Activated CD4-positive, alpha-beta T cell treated with anti-CD3 and anti-CD28 coated beads, Interleukin-2, Interleukin-4, amounts not matched to agents 100 ng/mL and 50 ng/mL, durations not matched to agents 16 hours and 8 hours (primary cell): ENCODE measurements around the gene ST3GAL5.
"Not testable (repeated sequence)": the region's sequence is repeated elsewhere in the genome, so short reads cannot be mapped to it uniquely, and the experiment has no call there.

Experiments
- DNase-seq: peaks from one replicate; pipeline ENCODE4 v3.0.0-alpha.2; 2020; ENCODE audit warnings: low spot score

The ST3GAL5 gene

DNA sequence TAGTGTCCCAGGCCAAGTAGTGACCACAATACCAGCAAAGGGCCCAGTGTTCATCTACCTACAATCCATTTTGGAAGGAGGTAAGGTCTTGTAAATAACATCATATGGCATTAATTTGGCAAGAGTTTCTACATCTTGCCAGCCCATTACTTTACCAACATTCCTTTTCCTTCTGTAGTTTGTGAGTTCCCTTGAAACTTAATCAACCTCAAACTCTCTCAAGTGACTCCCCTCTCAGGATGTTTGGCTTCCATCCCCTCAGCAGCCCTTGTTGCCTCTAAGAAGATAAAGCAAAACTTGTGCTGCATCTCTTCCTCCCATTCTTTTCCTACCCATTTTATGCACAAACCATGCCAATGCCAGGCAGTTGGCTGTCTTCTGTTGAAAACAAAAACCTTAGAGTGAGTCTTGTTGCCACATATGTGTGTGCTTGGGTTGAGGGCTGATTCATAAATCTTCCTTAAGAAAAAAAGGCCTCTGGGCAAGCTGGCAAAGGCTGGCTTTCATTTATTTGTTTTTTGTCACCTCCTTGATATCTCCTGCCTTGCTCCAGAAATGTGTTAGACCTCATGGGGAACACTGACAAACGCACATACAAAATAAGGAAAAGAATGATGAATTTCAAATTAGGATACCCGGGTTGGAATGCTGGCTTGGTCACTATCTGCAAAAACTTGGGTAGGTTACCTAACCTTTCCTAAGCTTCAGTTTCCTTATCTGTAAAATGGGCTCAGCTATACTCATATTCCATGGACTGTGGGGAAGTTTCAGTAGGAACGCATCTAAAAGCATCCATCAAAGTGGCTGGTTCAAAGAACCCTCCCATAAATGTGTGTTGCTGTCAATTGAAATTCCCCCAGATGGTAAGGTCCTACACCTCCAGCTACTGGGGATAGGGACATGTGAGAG lies 29.4 kb upstream of the ST3GAL5 start:
- DNase-seq, result no peak

- DNase-seq, result no peak
Measured at GRCh38 chr2:85915606-85916303, 27.0 kb upstream of the ST3GAL5 start.

- DNase-seq, result no peak
Measured at GRCh38 chr2:85914922-85915321, 26.1 kb upstream of the ST3GAL5 start.

DNA sequence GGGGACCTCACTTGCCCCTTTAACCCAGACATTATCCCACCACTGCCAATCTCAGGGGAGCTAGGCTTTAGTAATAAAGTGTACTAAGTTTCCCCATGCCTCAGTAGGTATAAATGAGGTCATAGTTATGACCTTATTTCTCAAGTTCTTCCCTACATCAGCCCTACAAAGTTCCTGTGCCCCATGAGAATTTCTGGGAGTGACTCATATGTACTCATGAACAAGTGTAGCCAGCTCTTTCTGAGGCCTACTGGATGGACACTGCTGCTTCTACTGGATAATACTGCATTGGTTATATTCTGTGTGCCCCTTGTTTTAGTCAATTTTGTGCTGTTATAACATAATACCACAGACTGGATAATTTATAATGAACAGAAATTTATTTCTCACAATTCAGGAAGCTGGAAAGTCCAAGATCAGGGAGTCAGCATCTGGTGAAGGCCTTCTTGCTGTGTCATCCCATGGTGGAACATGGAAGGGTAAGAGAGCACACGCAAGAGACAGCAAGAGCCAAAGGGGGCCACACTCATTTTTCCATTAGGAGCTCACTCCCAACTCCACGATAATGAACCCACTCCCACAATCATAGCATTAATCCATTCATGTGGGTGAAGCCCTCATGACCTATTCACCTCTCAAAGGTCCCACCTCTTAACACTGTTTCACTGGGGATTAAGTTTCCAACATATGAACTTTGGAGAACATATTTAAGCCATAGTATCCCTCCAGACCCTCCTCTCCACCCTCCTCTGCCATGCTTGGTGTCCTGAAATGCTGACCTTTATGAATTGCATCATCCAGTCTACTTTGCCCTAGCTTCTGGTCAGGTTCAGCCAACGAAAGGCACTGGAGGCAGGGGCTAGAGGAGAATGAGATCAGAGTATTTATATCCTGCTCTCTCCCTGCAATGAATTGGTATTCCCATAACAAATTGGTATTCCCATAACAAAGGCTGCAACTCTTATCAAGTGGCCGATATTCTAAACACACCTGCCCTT lies 25.4 kb upstream of the ST3GAL5 start:
- no peak for DNase-seq

DNA sequence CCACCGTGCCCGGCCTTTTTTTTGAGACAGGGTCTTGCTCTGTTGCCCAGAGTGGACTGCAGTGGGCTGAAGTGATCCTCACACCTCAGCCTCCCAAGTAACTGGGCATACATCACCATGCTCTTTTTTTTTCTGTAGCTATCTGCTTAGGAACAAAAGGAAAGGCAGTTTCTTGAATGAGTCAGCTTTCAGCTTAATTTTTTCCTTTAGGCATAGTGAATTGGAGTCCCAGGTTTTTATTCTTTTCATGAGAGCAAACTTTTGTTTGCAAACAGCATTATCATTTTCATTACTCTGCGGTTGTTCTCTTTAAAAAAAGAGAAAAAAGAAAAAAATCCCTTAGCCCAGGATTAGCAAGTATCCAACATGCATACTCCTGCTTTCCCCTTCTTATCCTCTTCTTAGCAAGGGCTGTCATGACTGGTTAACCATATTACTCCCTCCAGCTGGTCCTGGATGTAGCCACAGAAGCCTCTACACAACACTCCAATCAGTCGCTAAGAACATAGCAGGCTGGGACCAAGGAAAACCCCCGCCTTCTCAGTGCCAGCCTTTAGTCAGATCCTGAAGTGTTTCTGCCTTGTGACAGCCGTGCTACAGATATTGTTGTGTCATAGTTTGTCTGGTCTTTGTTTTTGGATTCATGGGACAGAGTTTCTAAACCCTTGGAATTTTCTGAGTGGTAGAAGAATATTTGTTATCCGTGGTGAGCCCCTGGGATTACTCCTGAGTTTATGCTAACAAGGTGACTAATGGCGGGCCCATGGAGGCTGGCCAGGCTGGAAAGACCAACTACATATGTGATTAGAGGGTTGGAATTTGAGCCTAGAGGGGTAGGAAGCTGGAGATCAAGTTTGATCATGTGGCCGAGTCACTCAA lies 23.3 kb upstream of the ST3GAL5 start:
- no peak for DNase-seq

DNA sequence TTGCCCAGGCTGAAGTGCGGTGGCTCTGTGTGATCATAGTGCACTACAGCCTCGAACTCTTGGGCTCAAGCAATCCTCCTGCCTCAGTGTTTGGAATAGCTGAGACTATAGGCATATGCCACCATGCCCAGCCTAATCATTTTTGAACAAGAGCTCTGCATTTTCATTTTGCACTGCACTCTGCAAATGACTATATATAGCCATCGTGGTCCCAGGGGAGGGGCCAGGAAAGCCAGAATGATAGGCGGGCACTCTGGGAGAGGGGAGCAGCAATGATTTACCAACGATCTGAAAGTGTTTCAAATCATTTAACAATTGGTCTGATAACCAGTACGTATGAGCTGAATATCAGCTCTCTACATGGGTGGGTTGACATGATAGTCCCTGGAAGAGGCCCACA lies 22.3 kb upstream of the ST3GAL5 start:
- no peak for DNase-seq

DNA sequence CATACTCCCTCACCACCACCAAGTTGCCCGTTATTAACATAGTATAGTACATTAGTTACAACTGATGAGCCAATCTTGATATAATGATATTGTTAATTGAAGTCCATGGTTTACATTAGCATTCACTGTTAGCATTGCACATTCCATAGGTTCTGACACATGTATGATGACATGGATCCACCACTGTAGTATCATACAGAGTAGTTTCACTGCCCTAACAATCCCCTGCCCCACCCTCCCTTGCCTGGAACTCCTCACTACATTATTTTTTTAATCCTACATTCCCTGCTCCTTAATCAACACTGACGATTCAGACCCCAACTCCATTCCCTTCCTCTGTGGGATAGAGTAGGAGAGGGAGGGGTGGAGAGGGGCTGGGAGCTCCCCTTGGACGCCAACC lies 20.2 kb upstream of the ST3GAL5 start:
- no peak for DNase-seq

DNA sequence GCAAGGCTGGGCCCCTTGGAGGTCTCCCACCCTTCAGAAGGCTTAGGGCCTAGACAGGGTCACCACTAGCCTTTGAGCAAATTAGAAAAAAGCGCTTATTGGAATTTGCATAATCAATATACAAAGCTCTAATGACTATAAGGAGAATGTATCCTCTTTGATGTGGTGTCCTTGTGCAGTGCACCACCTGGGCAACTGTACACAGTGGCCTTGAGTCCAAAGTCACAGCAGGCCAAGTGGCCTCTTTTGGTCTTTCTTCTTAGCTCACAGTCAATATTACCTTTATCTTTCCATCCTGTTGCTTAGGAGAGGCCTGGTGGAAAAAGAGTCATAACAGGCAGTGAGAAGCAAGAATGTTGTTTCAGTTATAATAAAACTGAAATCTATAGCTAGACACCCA lies 19.7 kb upstream of the ST3GAL5 start:
- DNase-seq, result no peak

- no peak for DNase-seq
Measured at GRCh38 chr2:85907671-85908157, 18.9 kb upstream of the ST3GAL5 start.

GRCh38 chr2:85906748-85907147 lies 18.0 kb upstream of the ST3GAL5 start:
- no peak for DNase-seq

GRCh38 chr2:85905891-85906290 lies 17.1 kb upstream of the ST3GAL5 start:
- DNase-seq, result no peak

- DNase-seq, result no peak
Measured at GRCh38 chr2:85905187-85905666, 16.4 kb upstream of the ST3GAL5 start.

- no peak for DNase-seq
Measured at GRCh38 chr2:85903849-85904248, 15.1 kb upstream of the ST3GAL5 start.

GRCh38 chr2:85902496-85902895 lies 13.7 kb upstream of the ST3GAL5 start:
- no peak for DNase-seq

DNA sequence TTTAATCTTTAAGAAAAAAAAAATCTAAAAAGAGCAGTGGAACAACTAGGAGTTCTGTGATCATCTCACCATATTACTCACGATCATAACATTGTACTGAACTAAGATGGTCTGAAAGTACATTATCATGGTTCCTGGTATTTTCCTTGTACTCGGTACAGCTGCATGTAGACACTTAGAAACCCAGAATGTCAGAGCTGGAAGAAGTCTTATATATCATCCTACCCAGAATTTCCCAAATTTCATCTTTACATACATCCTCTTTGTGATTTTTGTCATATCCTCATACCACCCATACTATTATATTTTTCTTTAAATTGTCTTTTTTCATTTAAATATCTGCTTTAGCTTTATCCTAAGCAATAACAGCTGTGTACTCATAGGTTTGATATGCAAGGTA lies 12.4 kb upstream of the ST3GAL5 start:
- DNase-seq, result no peak

DNA sequence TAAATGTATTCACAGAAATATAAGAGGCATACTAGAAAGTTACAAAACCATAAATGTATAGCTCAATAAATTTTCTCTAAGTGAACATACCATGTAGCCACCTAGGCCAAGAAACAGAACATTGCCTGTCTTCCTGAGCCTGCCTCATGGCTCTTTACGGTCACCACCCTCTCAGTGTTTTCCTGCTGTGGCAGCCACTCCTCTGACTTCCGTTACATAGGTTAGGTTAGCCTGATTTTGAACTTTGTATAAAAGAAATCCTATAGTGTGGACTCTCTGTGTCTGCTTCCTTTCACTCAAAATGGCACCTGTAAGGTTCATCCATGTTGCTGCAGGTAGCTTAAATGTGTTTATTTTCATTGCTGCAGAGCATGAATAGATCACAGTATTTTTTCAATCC lies 11.6 kb upstream of the ST3GAL5 start:
- no peak for DNase-seq

DNA sequence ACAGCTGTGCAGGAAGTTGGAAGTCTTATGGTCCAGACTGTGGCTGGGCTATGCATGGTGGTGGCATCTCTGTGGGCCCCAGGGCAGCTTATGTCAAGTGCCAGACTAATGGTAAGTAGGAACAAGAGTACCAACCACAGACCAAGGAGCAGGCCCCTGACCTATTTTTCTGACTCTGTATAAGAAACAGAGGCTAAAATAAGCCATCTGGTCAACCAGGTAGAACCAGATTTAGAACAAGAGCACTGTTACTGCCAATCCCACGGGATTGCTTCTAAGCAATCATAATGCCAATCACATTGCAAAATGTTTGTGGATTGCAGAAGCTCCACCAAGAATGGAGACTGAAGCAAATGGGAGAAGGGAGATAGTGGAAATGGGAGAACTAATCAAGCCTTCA lies 11.1 kb upstream of the ST3GAL5 start:
- DNase-seq, result no peak

GRCh38 chr2:85899284-85899683 lies 10.5 kb upstream of the ST3GAL5 start:
- no peak for DNase-seq

DNA sequence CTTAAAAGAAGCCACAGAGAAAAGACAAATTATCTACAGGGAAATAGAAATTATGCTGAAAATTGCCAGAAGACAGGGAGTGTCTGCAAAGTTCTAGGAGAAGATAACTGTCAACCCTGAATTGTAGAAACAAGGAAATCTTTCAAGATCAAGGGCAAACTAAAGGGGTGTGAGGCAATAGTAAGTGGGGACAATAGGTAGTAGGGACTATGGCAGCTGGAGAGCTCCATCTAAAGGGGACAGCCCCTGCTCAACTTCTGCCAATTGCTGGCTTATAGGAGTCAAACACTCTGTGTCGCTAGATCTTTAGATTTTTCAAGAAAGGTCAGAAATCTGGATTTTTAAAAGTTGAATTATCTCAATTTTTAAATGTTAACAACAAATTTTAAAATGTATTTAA lies 10.1 kb upstream of the ST3GAL5 start:
- DNase-seq, result no peak

DNA sequence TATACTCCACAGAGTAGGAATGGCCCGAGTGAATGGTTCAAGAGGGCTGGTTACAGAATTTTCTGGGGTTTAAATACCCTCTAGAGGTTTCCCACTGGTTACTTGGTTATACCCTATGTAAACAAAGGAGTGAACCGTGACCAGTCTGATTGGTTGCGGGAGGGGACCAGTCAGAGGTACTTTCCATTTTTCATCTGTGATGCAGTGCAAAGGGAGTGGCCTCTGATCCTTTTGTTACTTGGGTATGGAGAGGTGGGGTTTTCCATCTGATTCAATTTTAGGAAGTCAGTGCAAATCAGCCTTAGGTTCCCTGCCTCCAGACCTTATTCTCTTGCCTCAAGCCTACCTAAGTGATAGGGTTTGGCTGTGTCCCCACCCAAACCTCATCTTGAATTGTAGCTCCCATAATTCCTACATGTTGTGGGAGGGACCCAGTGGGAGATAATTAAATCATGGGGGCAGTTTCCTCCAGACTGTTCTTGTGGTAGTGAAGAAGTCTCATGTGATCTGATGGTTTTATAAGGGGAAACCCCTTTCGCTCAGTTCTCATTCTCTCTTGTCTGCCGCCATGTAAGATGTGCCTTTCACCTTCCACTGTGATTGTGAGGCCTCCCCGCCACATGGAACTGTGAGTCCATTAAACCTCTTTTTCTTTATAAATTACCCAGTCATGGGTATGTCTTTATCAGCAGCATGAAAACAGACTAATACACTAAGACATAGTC lies 5.9 kb upstream of the ST3GAL5 start:
- not testable (repeated sequence) for DNase-seq
